ENCODE measurements around the gene USP54.

DNA sequence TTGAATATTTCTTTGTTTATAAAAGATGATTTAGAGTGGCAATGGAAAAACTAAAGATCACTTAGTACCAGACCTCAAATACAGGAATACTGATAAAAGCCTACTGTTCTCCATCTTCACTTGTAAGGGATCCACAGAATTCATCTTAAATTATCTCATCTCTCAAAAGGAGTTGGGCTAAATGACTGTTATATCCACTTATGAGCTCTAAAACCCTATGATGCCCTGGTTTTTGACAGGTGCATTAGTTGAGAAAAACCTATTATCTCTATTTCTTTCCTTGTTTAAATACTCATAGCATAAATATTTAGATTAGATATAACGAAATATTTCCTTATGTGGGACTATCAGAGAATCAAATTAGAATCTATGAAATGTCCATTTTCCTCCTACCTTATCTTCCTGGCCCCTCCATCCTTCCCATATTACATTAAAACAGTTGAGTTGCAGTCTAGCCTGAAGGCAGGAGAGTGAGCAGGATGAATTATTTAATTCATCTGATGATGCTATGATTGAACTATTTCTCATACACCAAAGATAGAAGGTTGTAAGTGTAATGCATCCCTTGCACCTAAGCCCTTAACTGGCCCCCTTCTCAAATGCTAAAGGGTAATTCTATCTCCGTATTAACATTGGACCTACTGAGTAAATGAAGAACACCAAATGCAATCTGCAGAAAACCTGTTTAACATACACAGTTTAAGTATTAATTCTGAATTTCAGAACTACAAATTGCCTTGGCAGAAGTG lies 125.0 kb downstream of the USP54 start:
- TF ChIP-seq, protein P1, sequence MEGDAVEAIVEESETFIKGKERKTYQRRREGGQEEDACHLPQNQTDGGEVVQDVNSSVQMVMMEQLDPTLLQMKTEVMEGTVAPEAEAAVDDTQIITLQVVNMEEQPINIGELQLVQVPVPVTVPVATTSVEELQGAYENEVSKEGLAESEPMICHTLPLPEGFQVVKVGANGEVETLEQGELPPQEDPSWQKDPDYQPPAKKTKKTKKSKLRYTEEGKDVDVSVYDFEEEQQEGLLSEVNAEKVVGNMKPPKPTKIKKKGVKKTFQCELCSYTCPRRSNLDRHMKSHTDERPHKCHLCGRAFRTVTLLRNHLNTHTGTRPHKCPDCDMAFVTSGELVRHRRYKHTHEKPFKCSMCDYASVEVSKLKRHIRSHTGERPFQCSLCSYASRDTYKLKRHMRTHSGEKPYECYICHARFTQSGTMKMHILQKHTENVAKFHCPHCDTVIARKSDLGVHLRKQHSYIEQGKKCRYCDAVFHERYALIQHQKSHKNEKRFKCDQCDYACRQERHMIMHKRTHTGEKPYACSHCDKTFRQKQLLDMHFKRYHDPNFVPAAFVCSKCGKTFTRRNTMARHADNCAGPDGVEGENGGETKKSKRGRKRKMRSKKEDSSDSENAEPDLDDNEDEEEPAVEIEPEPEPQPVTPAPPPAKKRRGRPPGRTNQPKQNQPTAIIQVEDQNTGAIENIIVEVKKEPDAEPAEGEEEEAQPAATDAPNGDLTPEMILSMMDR (IDR thresholded peaks at IDR 0.05) = no peak
- no peak for TF ChIP-seq POLR2A (IDR thresholded peaks at IDR 0.05)

Data from right lobe of liver (tissue), 4 donors.